H1 (cell line): ENCODE measurements around the gene RAD51B.

Source experiments
- EZH2 ChIP-seq: fragments of 200-600 bp; sonication (generic); IDR thresholded peaks from 2 replicates; pipeline ENCODE4 v1.7.1; 2012; ENCODE audit warnings: low read depth, mild to moderate bottlenecking, moderate library complexity, low read length, inconsistent platforms; ENCODE audit not compliant: severe bottlenecking
- GTF2F1 ChIP-seq: IDR thresholded peaks from 2 replicates; pipeline ENCODE4 v1.6.1; 2012; ENCODE audit warnings: low read depth, low read length, improper control_type of control experiment, borderline replicate concordance
- KDM1A ChIP-seq: fragments of 200-600, 300-600 bp; sonication (generic); IDR thresholded peaks from 2 replicates; pipeline ENCODE4 v1.7.1; 2016; ENCODE audit warnings: mild to moderate bottlenecking, low read length, borderline replicate concordance
- POLR2A ChIP-seq, 2 experiments: IDR thresholded peaks; 1 replicate in 1 of 2; 2 replicates in 1 of 2; pipeline ENCODE4 v1.6.1; 2011; ENCODE audit warnings: low read depth in 2 of 2, low read length in 2 of 2, mild to moderate bottlenecking in 2 of 2; ENCODE audit errors: control extremely low read depth in 1 of 2
- POLR2AphosphoS5 ChIP-seq: IDR thresholded peaks from 2 replicates; pipeline ENCODE4 v1.6.1; 2011; ENCODE audit warnings: low read depth, low read length
- RFX5 ChIP-seq: IDR thresholded peaks from 2 replicates; pipeline ENCODE4 v1.6.1; 2011; ENCODE audit warnings: low read depth, low read length, improper control_type of control experiment, borderline replicate concordance
- TF ChIP-seq, protein P1 (sequence below), 3 experiments: IDR thresholded peaks; 1 replicate in 2 of 3; 2 replicates in 1 of 3; pipeline versions ENCODE4 v1.5.1 to v1.6.1; 2011; ENCODE audit warnings: low read length in 3 of 3, mild to moderate bottlenecking in 3 of 3, inconsistent platforms in 2 of 3, low read depth in 1 of 3, moderate library complexity in 1 of 3; ENCODE audit not compliant: insufficient read depth in 1 of 3; ENCODE audit errors: control extremely low read depth in 1 of 3
- TF ChIP-seq, protein P2 (sequence below): IDR thresholded peaks from 2 replicates; pipeline ENCODE4 v1.6.1; 2011; ENCODE audit warnings: low read depth, mild to moderate bottlenecking, low read length; ENCODE audit not compliant: insufficient read depth

DNA sequence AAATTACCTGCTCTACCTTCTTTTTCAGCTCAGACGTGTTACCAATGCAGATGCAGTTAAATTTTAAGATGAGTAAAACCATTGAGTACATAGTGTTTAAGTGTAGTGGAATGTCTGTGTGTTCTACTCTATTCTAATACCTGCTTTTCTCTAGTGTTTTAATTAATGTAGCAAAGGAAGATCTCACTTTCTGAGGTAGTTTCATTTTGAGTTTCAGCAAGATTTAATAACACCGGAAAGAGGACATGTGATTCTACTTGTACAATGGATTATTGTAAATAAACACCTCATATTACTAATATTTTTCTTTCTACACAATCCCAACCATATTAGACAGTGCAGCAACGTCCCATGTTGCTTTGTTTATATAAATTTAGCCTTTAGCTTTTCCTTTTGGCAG, 315.4 kb downstream of the RAD51B start:
- TF ChIP-seq GTF2F1 (no peak), EZH2 (no peak), RFX5 (no peak), POLR2A (IDR thresholded peaks at IDR 0.05; ENCODE audit: control extremely low read depth in 1 of 2, low read depth in 2 of 2, low read length in 2 of 2) (no peak), POLR2AphosphoS5 (no peak), KDM1A (no peak)
- TF ChIP-seq, protein P1, sequence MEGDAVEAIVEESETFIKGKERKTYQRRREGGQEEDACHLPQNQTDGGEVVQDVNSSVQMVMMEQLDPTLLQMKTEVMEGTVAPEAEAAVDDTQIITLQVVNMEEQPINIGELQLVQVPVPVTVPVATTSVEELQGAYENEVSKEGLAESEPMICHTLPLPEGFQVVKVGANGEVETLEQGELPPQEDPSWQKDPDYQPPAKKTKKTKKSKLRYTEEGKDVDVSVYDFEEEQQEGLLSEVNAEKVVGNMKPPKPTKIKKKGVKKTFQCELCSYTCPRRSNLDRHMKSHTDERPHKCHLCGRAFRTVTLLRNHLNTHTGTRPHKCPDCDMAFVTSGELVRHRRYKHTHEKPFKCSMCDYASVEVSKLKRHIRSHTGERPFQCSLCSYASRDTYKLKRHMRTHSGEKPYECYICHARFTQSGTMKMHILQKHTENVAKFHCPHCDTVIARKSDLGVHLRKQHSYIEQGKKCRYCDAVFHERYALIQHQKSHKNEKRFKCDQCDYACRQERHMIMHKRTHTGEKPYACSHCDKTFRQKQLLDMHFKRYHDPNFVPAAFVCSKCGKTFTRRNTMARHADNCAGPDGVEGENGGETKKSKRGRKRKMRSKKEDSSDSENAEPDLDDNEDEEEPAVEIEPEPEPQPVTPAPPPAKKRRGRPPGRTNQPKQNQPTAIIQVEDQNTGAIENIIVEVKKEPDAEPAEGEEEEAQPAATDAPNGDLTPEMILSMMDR (IDR thresholded peaks at IDR 0.05; ENCODE audit: control extremely low read depth in 1 of 3, insufficient read depth in 1 of 3, low read depth in 1 of 3, low read length in 3 of 3): no peak
- TF ChIP-seq, protein P2, sequence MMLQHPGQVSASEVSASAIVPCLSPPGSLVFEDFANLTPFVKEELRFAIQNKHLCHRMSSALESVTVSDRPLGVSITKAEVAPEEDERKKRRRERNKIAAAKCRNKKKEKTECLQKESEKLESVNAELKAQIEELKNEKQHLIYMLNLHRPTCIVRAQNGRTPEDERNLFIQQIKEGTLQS: no peak
